Rectal smooth muscle tissue (tissue), 1 donor: Measurements from ENCODE around the gene POFUT1.
A peak's percentile ranks its signal among the peaks of the same experiment; 100 is the strongest.
"Not testable (repeated sequence)": the region's sequence is repeated elsewhere in the genome, so short reads cannot be mapped to it uniquely, and the experiment has no call there.

Experiments used
- H3K27ac ChIP-seq: one replicate; pipeline ENCODE4 v1.7.0; 2013; ENCODE audit warnings: low read depth, low read length, inconsistent platforms
- H3K27me3 ChIP-seq: one replicate; pipeline ENCODE4 v1.7.0; 2013; ENCODE audit warnings: low read length; ENCODE audit not compliant: control insufficient read depth, insufficient read depth
- H3K36me3 ChIP-seq: one replicate; pipeline ENCODE4 v1.7.0; 2013; ENCODE audit warnings: low read length; ENCODE audit not compliant: control insufficient read depth, insufficient read depth
- H3K4me1 ChIP-seq: one replicate; pipeline ENCODE4 v1.7.0; 2013; ENCODE audit warnings: low read length; ENCODE audit not compliant: control insufficient read depth, insufficient read depth
- H3K4me3 ChIP-seq: one replicate; pipeline ENCODE4 v1.7.0; 2013; ENCODE audit warnings: low read length
- H3K9ac ChIP-seq: one replicate; pipeline ENCODE4 v1.7.0; 2013; ENCODE audit warnings: low read length

POFUT1 gene

DNA sequence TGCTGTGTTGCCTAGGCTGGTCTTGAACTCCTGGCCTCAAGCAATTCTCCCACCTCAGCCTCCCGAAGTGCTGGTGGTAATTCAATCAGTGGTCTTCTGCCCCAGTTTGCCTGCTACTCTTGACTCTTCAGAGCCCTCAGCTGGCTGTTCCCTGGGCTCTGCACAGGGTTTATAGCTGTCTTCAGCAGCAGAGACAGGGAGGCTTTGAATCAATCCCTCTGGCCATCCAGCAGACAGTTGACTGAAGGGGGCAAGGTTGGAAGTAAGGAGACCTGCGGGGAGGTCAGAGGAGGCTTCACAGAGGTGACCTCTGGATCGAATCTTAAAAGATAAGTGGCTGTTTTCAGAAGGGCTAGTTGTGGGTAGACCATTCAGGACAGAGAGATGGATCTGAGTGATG is 43.8 kb downstream of the POFUT1 start:
- Histone ChIP-seq H3K4me1 (no peaks in the 10 kb centered on the region), H3K9ac (no peak overlapping the region), H3K27ac (no peak overlapping the region), H3K27me3 (no peaks in the 10 kb centered on the region), H3K4me3 (no peak overlapping the region), H3K36me3 (no peaks in the 10 kb centered on the region)

DNA sequence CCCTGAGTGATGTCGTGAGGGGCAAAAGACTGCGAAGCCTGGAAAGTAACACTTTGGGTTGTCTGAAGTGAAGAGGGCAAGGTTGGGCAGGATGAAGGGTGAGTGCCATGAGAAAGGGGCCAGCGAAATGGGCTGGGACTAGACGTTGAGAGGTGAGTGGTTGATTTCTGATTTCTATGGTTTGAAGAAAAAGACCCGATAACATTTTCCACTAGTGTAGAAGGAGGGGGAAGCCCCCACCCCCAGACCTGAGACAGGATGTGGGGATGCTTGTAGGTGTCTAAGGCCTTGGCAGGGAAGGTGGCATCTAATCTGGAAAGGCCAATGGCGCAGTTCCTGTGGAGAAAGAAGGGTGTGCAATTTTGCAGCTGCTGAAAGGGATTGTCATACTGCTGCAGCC is 44.5 kb downstream of the POFUT1 start:
- Histone ChIP-seq H3K27me3 (no peaks in the 10 kb centered on the region), H3K36me3 (no peaks in the 10 kb centered on the region), H3K9ac (no peak overlapping the region), H3K4me1 (no peaks in the 10 kb centered on the region), H3K27ac (no peak overlapping the region), H3K4me3 (no peak overlapping the region)

DNA sequence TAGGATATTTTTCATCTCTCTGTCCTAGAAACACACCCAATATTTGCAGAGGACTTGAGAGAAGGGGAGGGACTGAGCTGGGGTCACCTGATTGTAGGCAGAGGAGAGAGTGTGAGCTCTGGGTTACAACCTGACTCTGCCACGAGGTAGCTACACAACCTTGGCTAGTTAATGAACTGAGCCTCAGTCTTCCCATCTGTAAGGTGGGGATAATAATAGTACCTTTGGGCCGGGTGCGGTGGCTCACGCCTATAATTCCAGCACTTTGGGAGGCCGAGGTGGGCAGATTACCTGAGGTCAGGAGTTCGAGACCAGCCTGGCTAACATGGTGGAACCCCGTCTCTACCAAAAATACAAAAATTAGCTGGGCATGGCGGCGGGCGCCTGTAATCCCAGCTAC is 53.3 kb downstream of the POFUT1 start:
- not testable (repeated sequence) for H3K9ac ChIP-seq, H3K27ac ChIP-seq, H3K4me3 ChIP-seq, H3K4me1 ChIP-seq, H3K27me3 ChIP-seq, H3K36me3 ChIP-seq

DNA sequence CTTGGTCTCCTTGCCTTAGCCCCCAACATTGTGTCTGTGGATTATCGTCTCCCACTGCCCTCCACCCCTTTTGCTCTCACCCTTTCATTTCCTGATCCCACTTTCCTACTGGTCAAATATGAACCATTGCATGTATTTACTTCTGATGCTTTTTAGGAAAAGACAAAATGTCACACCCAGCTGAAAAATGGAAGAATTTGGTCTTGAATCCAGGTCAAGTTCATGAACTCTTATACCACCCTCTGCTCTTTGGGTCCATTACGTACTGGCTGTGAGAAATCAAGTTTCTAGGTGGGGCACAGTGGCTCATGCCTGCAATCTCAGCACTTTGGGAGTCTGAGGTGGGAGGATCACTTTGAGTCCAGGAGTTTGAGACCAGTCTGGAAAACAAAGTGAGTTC is 54.0 kb downstream of the POFUT1 start:
- H3K4me1 ChIP-seq = no peaks in the 10 kb centered on the region
- H3K4me3 ChIP-seq = no peak overlapping the region
- no peaks in the 10 kb centered on the region for H3K27me3 ChIP-seq
- no peak overlapping the region for H3K27ac ChIP-seq
- H3K36me3 ChIP-seq = no peaks in the 10 kb centered on the region
- no peak overlapping the region for H3K9ac ChIP-seq

DNA sequence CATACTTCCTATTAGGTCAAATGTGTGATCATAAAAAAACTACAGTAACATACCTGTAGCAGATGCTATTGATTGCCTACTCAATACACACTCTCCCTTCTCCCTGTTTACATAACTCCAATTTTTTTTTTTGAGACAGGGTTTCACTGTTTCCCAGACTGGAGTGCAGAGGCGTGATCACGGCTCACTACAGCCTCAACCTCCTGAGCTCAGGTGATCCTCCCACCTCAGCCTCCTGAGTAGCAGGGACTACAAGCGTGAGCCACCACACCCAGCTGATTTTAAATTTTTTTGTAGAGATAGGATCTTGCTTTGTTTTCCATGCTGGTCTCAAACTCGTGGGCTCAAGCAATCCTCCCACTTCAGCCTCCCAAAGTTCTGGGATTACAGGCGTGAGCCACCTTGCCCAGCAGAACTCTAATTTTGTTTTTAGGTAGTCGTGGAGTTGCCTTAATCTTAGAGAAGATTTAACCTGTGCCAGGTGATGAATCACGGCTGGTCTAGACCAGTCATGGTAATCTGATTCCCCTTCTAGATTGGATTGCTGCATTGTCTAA is 55.8 kb downstream of the POFUT1 start:
- Histone ChIP-seq H3K4me1 (no peaks in the 10 kb centered on the region), H3K36me3 (no peaks in the 10 kb centered on the region), H3K27me3 (no peaks in the 10 kb centered on the region), H3K27ac (no peak overlapping the region), H3K9ac (no peak overlapping the region), H3K4me3 (no peak overlapping the region)

DNA sequence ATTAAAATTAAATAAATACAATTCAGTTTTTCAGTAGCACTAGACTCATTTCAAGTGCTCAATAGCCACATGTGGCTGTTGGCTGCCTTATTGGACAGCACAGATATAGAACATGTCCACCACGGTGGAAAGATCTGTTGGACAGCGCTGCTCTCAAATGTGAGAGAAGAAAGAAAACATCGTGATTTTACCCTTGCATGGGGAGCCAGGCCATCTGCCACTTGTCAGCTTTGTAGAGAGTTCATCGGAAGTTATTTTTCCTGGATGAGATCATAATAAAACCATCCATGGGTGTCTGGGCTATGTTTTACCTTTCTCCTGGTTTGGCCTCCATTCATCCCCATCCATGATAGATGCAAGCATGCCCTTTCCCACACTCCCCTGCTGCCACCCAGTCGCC is 63.9 kb downstream of the POFUT1 start:
- Histone ChIP-seq H3K4me3 (no peak overlapping the region), H3K9ac (no peak overlapping the region), H3K27me3 (no peaks in the 10 kb centered on the region), H3K27ac (no peak overlapping the region), H3K36me3 (no peaks in the 10 kb centered on the region), H3K4me1 (no peaks in the 10 kb centered on the region)

DNA sequence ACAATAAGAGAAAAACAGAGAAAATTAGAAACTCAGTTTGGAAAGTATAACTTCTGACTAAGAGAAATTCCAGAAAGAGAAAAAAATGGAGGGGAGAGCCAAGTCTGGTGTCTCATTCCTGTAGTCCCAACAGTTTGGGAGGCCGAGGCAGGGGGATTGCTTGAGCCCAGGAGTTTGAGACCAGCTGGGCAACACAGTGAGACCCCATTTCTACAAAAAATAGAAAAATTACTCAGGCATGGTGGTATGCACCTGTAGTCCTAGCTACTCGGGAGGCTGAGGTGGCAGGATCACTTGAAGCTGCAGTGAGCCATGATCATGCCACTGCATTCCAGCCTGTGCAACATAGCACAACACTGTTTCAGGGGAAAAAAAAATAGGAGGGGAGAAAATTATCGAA is 66.7 kb downstream of the POFUT1 start:
- H3K4me1 ChIP-seq = peaks cover 4% of the 10 kb centered on the region
- H3K27me3 ChIP-seq = no peaks in the 10 kb centered on the region
- no peaks in the 10 kb centered on the region for H3K36me3 ChIP-seq
- no peak overlapping the region for H3K4me3 ChIP-seq
- H3K27ac ChIP-seq = no peak overlapping the region
- no peak overlapping the region for H3K9ac ChIP-seq

DNA sequence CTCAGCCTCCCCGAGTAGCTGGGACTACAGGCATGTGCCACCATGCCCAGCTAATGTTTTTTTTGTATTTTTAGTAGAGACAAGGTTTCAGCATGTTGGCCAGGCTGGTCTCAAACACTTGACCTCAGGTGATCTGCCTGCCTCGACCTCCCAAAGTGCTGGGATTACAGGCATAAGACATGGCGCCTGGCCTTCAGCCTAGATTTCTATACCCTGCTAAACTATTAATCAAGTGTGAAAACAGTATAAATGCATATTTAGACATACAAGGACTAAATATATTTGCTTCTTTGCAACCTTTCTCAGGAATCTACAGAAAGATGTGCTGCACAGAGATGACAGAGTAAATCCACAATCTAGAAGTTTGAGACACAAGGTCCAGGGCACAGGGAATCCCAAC is 67.5 kb downstream of the POFUT1 start:
- not testable (repeated sequence) for H3K4me3 ChIP-seq, H3K36me3 ChIP-seq, H3K4me1 ChIP-seq, H3K27ac ChIP-seq, H3K9ac ChIP-seq, H3K27me3 ChIP-seq

DNA sequence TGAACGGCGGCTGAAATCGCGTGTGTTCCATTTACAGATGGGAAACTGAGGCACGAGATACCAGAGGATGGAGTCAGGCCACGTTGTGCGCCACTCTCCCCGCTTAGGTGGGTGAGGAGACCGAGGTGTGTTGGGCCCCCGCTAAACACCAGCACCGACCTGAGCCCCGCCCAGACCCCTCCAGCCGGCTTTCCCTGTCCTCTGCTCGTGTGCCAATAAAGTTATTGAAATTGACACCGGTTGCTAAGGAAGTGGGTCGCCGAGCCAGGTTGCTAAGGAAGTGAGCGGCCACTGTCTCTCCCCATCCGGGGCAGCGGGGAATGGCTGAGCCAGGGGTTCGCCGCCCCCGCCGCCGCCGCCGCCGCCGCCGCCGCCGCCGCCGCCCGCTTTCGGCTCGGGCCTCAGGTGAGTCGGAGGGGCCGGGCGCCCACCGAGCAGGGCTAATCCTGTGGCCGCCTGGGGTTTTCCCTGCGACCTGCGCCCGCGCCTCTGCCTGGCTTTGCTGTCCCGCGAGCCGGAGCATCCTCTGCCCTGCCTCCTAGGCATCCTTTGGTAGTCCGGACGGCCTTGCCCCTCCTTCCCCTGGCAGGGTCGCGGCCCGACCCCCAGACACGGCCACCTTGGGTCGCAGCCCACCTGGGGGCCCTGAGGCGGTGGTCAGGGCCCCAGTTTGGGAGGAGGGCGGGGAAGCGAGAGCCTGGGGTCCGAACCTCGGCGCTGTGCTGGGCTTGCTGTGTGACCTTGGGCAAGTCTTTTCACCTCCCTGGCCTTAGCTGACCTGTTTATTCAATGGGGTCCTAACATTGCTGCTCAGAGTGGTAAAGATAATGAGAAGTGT is 69.9 kb downstream of the POFUT1 start, which contains the start of gene KIF3B:
Gene KIF3B, plus strand, starts transcription at position 291 of the 838 bp plus-strand sequence. CDS start 32,127 bp downstream, outside the sequence.
- H3K36me3 ChIP-seq = no peaks in the 10 kb centered on the region
- peak within 1 kb of the TSS; percentile 62 for H3K27ac ChIP-seq

DNA sequence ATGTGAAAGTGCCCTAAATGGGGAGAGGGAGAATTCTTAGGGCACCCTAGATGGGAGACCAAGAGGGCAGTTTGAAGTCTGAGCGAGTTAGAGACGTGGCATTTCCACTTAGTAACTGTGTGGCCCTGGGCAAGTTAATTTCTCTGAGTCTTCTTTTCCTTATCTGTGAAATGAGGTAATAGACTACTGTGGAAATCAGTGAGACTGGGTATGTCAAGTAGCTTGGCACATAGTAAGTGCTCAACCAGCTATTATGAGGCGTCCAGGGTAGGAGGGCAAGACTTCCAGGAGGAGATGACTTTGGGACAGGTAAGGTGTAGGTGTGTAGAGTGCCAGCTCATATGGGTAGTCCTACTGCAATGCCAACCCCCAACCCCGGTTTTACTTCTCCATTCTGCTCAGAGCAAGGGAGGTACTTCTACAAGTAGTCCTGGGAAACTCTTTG is 70.5 kb downstream of the POFUT1 start:
- no peaks in the 10 kb centered on the region for H3K27me3 ChIP-seq
- H3K4me1 ChIP-seq = peaks cover 4% of the 10 kb centered on the region
- no peaks in the 10 kb centered on the region for H3K36me3 ChIP-seq
- peak overlapping the region; percentile 61 for H3K27ac ChIP-seq
- H3K9ac ChIP-seq = peak overlapping the region; percentile 78
- peak overlapping the region; percentile 96 for H3K4me3 ChIP-seq

More for the DNA sequence above, 69.9 kb downstream of the POFUT1 start, which contains the start of gene KIF3B:
- H3K9ac ChIP-seq = peak within 1 kb of the TSS; percentile 87
- H3K4me1 ChIP-seq = peaks cover 4% of the 10 kb centered on the region
- no peaks in the 10 kb centered on the region for H3K27me3 ChIP-seq
- H3K4me3 ChIP-seq = peak within 1 kb of the TSS; percentile 96

DNA sequence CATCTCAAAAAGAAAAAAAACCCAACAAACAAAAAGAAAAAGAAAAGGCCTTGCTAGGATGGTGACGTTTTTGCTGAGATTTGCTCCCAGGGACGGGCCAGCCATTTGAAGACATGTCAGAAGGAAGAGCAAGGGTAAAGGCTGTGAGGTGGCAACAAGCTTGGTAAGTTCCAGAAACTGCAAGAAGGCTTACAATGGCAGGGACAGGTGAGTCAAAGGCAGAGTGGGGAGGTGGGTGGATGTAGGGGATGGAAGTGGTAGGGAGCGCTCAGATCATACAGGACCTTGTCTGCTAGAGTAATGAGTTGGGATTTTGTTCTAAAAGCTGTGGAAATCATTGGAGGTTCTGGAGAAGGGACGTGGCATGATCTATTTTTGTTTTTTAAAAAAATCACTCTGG is 74.0 kb downstream of the POFUT1 start:
- H3K4me3 ChIP-seq = no peak overlapping the region
- H3K4me1 ChIP-seq = peaks cover 8% of the 10 kb centered on the region
- H3K36me3 ChIP-seq = no peaks in the 10 kb centered on the region
- no peaks in the 10 kb centered on the region for H3K27me3 ChIP-seq
- no peak overlapping the region for H3K9ac ChIP-seq
- no peak overlapping the region for H3K27ac ChIP-seq

DNA sequence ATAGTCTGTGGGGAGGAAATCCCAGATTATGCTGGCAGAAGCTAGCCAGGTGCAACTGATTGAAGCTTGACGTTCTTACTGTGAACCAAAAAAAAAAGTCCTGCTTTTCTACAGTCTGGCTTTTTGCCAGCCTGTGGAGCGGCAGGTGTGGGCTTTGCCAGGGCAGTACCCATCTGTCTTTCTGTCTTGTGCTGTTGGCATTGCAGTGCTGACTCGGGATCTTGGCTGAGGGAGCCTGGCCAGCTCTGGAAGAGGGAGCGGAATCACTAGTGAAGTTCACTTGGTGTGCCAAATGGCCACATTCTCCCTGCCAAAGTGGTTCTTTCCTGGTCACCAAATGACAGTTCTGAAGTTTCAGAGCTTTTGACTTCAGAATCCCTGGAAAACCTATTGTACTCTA is 74.8 kb downstream of the POFUT1 start:
- no peaks in the 10 kb centered on the region for H3K27me3 ChIP-seq
- no peak overlapping the region for H3K27ac ChIP-seq
- no peaks in the 10 kb centered on the region for H3K36me3 ChIP-seq
- no peak overlapping the region for H3K9ac ChIP-seq
- no peak overlapping the region for H3K4me3 ChIP-seq
- H3K4me1 ChIP-seq = peaks cover 8% of the 10 kb centered on the region
